SU-DHL-6 (cell line): ENCODE measurements around the gene GRB10.

Experiments
- H2AFZ ChIP-seq: fragments of 200-600 bp; sonication (generic); 2 replicates; pipeline ENCODE4 v1.6.1; 2014; ENCODE audit warnings: low read depth, mild to moderate bottlenecking, moderate library complexity, mixed read lengths, antibody characterized with exemption, low read length; ENCODE audit not compliant: severe bottlenecking
- H3F3A ChIP-seq: fragments of 200-600 bp; shearing (Covaris generic); 2 replicates; pipeline ENCODE4 v1.6.0; 2016; ENCODE audit warnings: antibody characterized with exemption, mild to moderate bottlenecking; ENCODE audit not compliant: insufficient read depth
- H3K27ac ChIP-seq: fragments of 200-600 bp; sonication (generic); 2 replicates; pipeline ENCODE4 v1.5.1; 2016; ENCODE audit warnings: low read depth, mild to moderate bottlenecking, low read length, moderate library complexity, mixed read lengths
- H3K27me3 ChIP-seq: fragments of 200-600 bp; sonication (generic), shearing (Covaris generic); 2 replicates; pipeline ENCODE4 v1.6.0; 2014; ENCODE audit warnings: mild to moderate bottlenecking, low read length
- H3K36me3 ChIP-seq: fragments of 200-600 bp; sonication (generic); 2 replicates; pipeline ENCODE4 v1.6.1; 2014; ENCODE audit warnings: mild to moderate bottlenecking, low read length, mixed read lengths
- H3K4me2 ChIP-seq: fragments of 300-600, 200-600 bp; shearing (Covaris generic), sonication (generic); 2 replicates; pipeline ENCODE4 v1.6.0; 2014; ENCODE audit warnings: low read length, low read depth, mild to moderate bottlenecking; ENCODE audit not compliant: poor library complexity, severe bottlenecking
- H3K4me3 ChIP-seq: fragments of 200-600 bp; sonication (generic); 2 replicates; pipeline ENCODE4 v1.5.1; 2014; ENCODE audit warnings: antibody characterized with exemption, low read length, mild to moderate bottlenecking, mixed read lengths; ENCODE audit not compliant: insufficient read depth, poor library complexity, severe bottlenecking
- H3K79me2 ChIP-seq: fragments of 200-600 bp; sonication (generic); 2 replicates; pipeline ENCODE4 v1.6.1; 2014; ENCODE audit warnings: mild to moderate bottlenecking, low read length, moderate library complexity; ENCODE audit not compliant: insufficient read depth
- H3K9ac ChIP-seq: fragments of 200-600 bp; sonication (generic); 2 replicates; pipeline ENCODE4 v1.7.0; 2014; ENCODE audit warnings: mild to moderate bottlenecking, low read length
- H3K9me2 ChIP-seq: fragments of 200-600 bp; sonication (generic); replicated peaks from 2 replicates; pipeline ENCODE4 v1.6.1; 2014; ENCODE audit warnings: low read length; ENCODE audit not compliant: insufficient read depth
- H3K9me3 ChIP-seq: fragments of 200-600 bp; sonication (generic); 2 replicates; pipeline ENCODE4 v1.6.1; 2014; ENCODE audit warnings: low read length, mixed read lengths; ENCODE audit not compliant: insufficient read depth
- H4K20me1 ChIP-seq: fragments of 200-600 bp; sonication (generic); 2 replicates; pipeline ENCODE4 v1.6.1; 2014; ENCODE audit warnings: low read depth, mild to moderate bottlenecking, antibody characterized with exemption, low read length, moderate library complexity, mixed read lengths
- CTCF ChIP-seq: fragments of 200-600 bp; sonication (generic); IDR thresholded peaks from one replicate; pipeline ENCODE4 v1.5.1; 2017; ENCODE audit warnings: antibody characterized with exemption, mild to moderate bottlenecking, low read length, moderate library complexity; ENCODE audit not compliant: insufficient read depth, poor library complexity, severe bottlenecking
- EZH2phosphoT487 ChIP-seq: fragments of 200-600 bp; sonication (generic), shearing (Covaris generic); conservative IDR thresholded peaks from 2 replicates; pipeline ENCODE4 v1.6.1; 2018; ENCODE audit warnings: mild to moderate bottlenecking, antibody characterized with exemption, low read length, moderate library complexity, mixed read lengths

GRB10 gene

GRCh38 chr7:50725774-50726173, 56.9 kb downstream of the GRB10 start:
- no peak overlapping the region for H3K4me2 ChIP-seq
- H3K27me3 ChIP-seq, result no peaks in the 10 kb centered on the region
- H3F3A ChIP-seq, result no peaks in the 10 kb centered on the region
- H3K9me3 ChIP-seq, result no peaks in the 10 kb centered on the region
- no peak overlapping the region for H3K27ac ChIP-seq
- H3K9me2 ChIP-seq, result no peaks in the 10 kb centered on the region
- H3K4me3 ChIP-seq, result no peak overlapping the region
- H4K20me1 ChIP-seq, result no peaks in the 10 kb centered on the region
- no peaks in the 10 kb centered on the region for H3K36me3 ChIP-seq
- H2AFZ ChIP-seq, result no peak overlapping the region
- TF ChIP-seq CTCF (no peak), EZH2phosphoT487 (no peak)
- no peaks in the 10 kb centered on the region for H3K79me2 ChIP-seq
- no peak overlapping the region for H3K9ac ChIP-seq

GRCh38 chr7:50724526-50725520, 57.9 kb downstream of the GRB10 start:
- Histone ChIP-seq H3K9ac (no peak overlapping the region), H3F3A (no peaks in the 10 kb centered on the region), H3K27ac (no peak overlapping the region), H4K20me1 (no peaks in the 10 kb centered on the region), H2AFZ (no peak overlapping the region), H3K9me3 (no peaks in the 10 kb centered on the region), H3K36me3 (no peaks in the 10 kb centered on the region), H3K4me3 (no peak overlapping the region), H3K27me3 (no peaks in the 10 kb centered on the region), H3K9me2 (no peaks in the 10 kb centered on the region), H3K4me2 (no peak overlapping the region), H3K79me2 (no peaks in the 10 kb centered on the region)
- TF ChIP-seq CTCF, result no peak
- no peak for TF ChIP-seq EZH2phosphoT487

- TF ChIP-seq EZH2phosphoT487 (no peak), CTCF (no peak)
- no peaks in the 10 kb centered on the region for H3K27me3 ChIP-seq
- no peak overlapping the region for H3K4me3 ChIP-seq
- no peaks in the 10 kb centered on the region for H3K36me3 ChIP-seq
- H2AFZ ChIP-seq, result no peak overlapping the region
- H4K20me1 ChIP-seq, result no peaks in the 10 kb centered on the region
- H3K9ac ChIP-seq, result no peak overlapping the region
- no peak overlapping the region for H3K27ac ChIP-seq
- H3K79me2 ChIP-seq, result no peaks in the 10 kb centered on the region
- H3F3A ChIP-seq, result no peaks in the 10 kb centered on the region
- H3K9me2 ChIP-seq, result no peaks in the 10 kb centered on the region
- H3K9me3 ChIP-seq, result no peaks in the 10 kb centered on the region
- H3K4me2 ChIP-seq, result no peak overlapping the region
Measured at GRCh38 chr7:50723888-50724287, 58.8 kb downstream of the GRB10 start.
